Mesothelial cell of epicardium (in vitro differentiated cells): Measurements from ENCODE around the gene HNF1B. TPM values are rescaled to one million over a fixed set of nuclear protein-coding genes. Genes with fewer than 3 reads are reported as not detected.
A peak's percentile ranks its signal among the peaks of the same experiment; 100 is the strongest.

ENCODE experiments used
- DNase-seq, 2 experiments: peaks; one replicate each; pipeline ENCODE4 v3.0.0; 2021; ENCODE audit warnings: low spot score in 2 of 2; ENCODE audit not compliant: unreplicated experiment in 2 of 2
- H3K27ac Mint-ChIP-seq: 2 replicates; pipeline ENCODE4 v1.8.0; 2021; ENCODE audit warnings: mixed read lengths
- H3K27me3 Mint-ChIP-seq: 2 replicates; pipeline ENCODE4 v1.8.0; 2021; ENCODE audit warnings: low read depth, mixed read lengths
- H3K36me3 Mint-ChIP-seq: 2 replicates; pipeline ENCODE4 v1.8.0; 2021; ENCODE audit warnings: mixed read lengths
- H3K4me1 Mint-ChIP-seq: 2 replicates; pipeline ENCODE4 v1.8.0; 2021; ENCODE audit warnings: mixed read lengths
- H3K4me3 Mint-ChIP-seq: 2 replicates; pipeline ENCODE4 v1.8.0; 2021; ENCODE audit warnings: mild to moderate bottlenecking, moderate library complexity, mixed read lengths
- H3K9me3 Mint-ChIP-seq: 2 replicates; pipeline ENCODE4 v1.8.0; 2021; ENCODE audit warnings: mixed read lengths
- CTCF ChIP-seq: fragments of 200-600 bp; sonication (generic); IDR thresholded peaks from one replicate; pipeline ENCODE4 v1.5.0; 2021; ENCODE audit warnings: antibody characterized with exemption; ENCODE audit not compliant: unreplicated experiment
- total RNA-seq: library from RNA; stranded (reverse); gene quantifications from 3 replicates; pipeline ENCODE4 v1.2.1, GENCODE V29; 2021

HNF1B gene
- total RNA-seq, 1 donor from 2014 or later, result 0.29 TPM

- peaks cover 27% of the 10 kb centered on the region for H3K27me3 Mint-ChIP-seq
- no peaks in the 10 kb centered on the region for H3K9me3 Mint-ChIP-seq
- peaks cover 2% of the 10 kb centered on the region for H3K4me1 Mint-ChIP-seq
- H3K36me3 Mint-ChIP-seq, result no peaks in the 10 kb centered on the region
- peak in 1 of 2 experiments; percentile 43 for DNase-seq
- no peak overlapping the region for H3K4me3 Mint-ChIP-seq
- no peak for TF ChIP-seq CTCF
- no peak overlapping the region for H3K27ac Mint-ChIP-seq
Observed at GRCh38 chr17:37711113-37711512, 33.7 kb downstream of the HNF1B start.

- H3K27me3 Mint-ChIP-seq, result peaks cover 29% of the 10 kb centered on the region
- TF ChIP-seq CTCF, result no peak
- no peaks in the 10 kb centered on the region for H3K36me3 Mint-ChIP-seq
- no peak overlapping the region for H3K4me3 Mint-ChIP-seq
- no peak for DNase-seq
- no peaks in the 10 kb centered on the region for H3K9me3 Mint-ChIP-seq
- no peak overlapping the region for H3K27ac Mint-ChIP-seq
- peaks cover 2% of the 10 kb centered on the region for H3K4me1 Mint-ChIP-seq
Observed at GRCh38 chr17:37710344-37710886, 34.4 kb downstream of the HNF1B start.

GRCh38 chr17:37708616-37709212, 36.1 kb downstream of the HNF1B start:
- no peak for TF ChIP-seq CTCF
- H3K36me3 Mint-ChIP-seq, result no peaks in the 10 kb centered on the region
- H3K27ac Mint-ChIP-seq, result no peak overlapping the region
- H3K27me3 Mint-ChIP-seq, result peaks cover 37% of the 10 kb centered on the region
- no peak for DNase-seq
- no peak overlapping the region for H3K4me3 Mint-ChIP-seq
- H3K9me3 Mint-ChIP-seq, result no peaks in the 10 kb centered on the region
- H3K4me1 Mint-ChIP-seq, result peaks cover 2% of the 10 kb centered on the region

GRCh38 chr17:37708008-37708615, 36.7 kb downstream of the HNF1B start:
- no peaks in the 10 kb centered on the region for H3K9me3 Mint-ChIP-seq
- no peak overlapping the region for H3K27ac Mint-ChIP-seq
- DNase-seq, result no peak
- H3K27me3 Mint-ChIP-seq, result peaks cover 36% of the 10 kb centered on the region
- peaks cover 2% of the 10 kb centered on the region for H3K4me1 Mint-ChIP-seq
- no peak overlapping the region for H3K4me3 Mint-ChIP-seq
- no peak for TF ChIP-seq CTCF
- H3K36me3 Mint-ChIP-seq, result no peaks in the 10 kb centered on the region

- Mint-ChIP-seq H3K9me3 (no peaks in the 10 kb centered on the region), H3K36me3 (no peaks in the 10 kb centered on the region), H3K27me3 (peaks cover 36% of the 10 kb centered on the region), H3K4me1 (peaks cover 2% of the 10 kb centered on the region), H3K27ac (no peak overlapping the region), H3K4me3 (no peak overlapping the region)
- no peak for DNase-seq
- no peak for TF ChIP-seq CTCF
Observed at GRCh38 chr17:37706446-37706845, 38.4 kb downstream of the HNF1B start.
